SK-N-SH (cell line): ENCODE measurements around the gene TDRD9. TPM values are rescaled to one million over a fixed set of nuclear protein-coding genes. Genes with fewer than 3 reads are reported as not detected.

Experiments used
- CTCF ChIA-PET: fragments of 300-600, 350-600 bp; formaldehyde crosslinking; extraction: SDS; loops from one replicate; lab custom pipeline; 2021; lab: Yijun Ruan, JAX
- POLR2A ChIA-PET: fragments of 350-600 bp; sonication (Branson Sonifier 250); formaldehyde crosslinking; extraction: SDS; loops from one replicate; lab custom pipeline; 2020; ENCODE audit warnings: antibody characterized with exemption, inconsistent platforms; lab: Yijun Ruan, JAX
- DNase-seq: peaks from one replicate; pipeline ENCODE4 v3.0.0; 2012
- H2AFZ ChIP-seq: fragments of 200-600 bp; sonication (generic); 2 replicates; pipeline ENCODE4 v1.8.1; 2016; ENCODE audit warnings: antibody characterized with exemption, mild to moderate bottlenecking, low read depth
- H3F3A ChIP-seq: fragments of 200-600 bp; sonication (generic); replicated peaks from 2 replicates; pipeline ENCODE3; 2016; ENCODE audit warnings: antibody characterized with exemption, mild to moderate bottlenecking; ENCODE audit not compliant: insufficient read depth
- H3K27ac ChIP-seq, 2 experiments: fragments of 200-500 bp in 1 of 2; fragments of 200-600 bp in 1 of 2; sonication (Bioruptor generic) in 1 of 2; sonication (generic), shearing (Covaris generic) in 1 of 2; 2 replicates each; pipeline versions ENCODE4 v1.5.1 to v1.6.1; 2014 to 2016; ENCODE audit warnings: low read depth in 2 of 2, inconsistent platforms in 1 of 2, low read length in 1 of 2, mild to moderate bottlenecking in 1 of 2, mixed read lengths in 1 of 2
- H3K27me3 ChIP-seq: fragments of 200-600 bp; sonication (generic), shearing (Covaris generic); 2 replicates; pipeline ENCODE4 v1.6.1; 2016; ENCODE audit warnings: mixed run types; ENCODE audit not compliant: insufficient read depth
- H3K36me3 ChIP-seq, 2 experiments: fragments of 200-500 bp in 1 of 2; fragments of 200-600 bp in 1 of 2; sonication (Bioruptor generic) in 1 of 2; sonication (generic) in 1 of 2; replicated peaks in 1 of 2; 2 replicates each; pipeline versions ENCODE3 to v1.5.1; 2014 to 2016; ENCODE audit warnings: low read length in 1 of 2, mild to moderate bottlenecking in 1 of 2; ENCODE audit not compliant: insufficient read depth in 2 of 2, control insufficient read depth in 1 of 2
- H3K4me1 ChIP-seq, 2 experiments: fragments of 200-500 bp in 1 of 2; fragments of 200-600 bp in 1 of 2; sonication (Bioruptor generic) in 1 of 2; sonication (generic), shearing (Covaris generic) in 1 of 2; 2 replicates each; pipeline versions ENCODE4 v1.5.1 to v1.6.1; 2014 to 2016; ENCODE audit warnings: low read depth in 1 of 2, low read length in 1 of 2, mixed run types in 1 of 2; ENCODE audit not compliant: insufficient read depth in 2 of 2, control insufficient read depth in 1 of 2
- H3K4me2 ChIP-seq: fragments of 200-600 bp; sonication (generic), shearing (Covaris generic); 2 replicates; pipeline ENCODE4 v1.6.1; 2017; ENCODE audit warnings: mixed run types
- H3K4me3 ChIP-seq, 2 experiments: fragments of 200-500 bp in 1 of 2; fragments of 200-600 bp in 1 of 2; sonication (Bioruptor generic) in 1 of 2; sonication (generic), shearing (Covaris generic) in 1 of 2; 2 replicates each; pipeline versions ENCODE4 v1.5.1 to v1.8.1; 2014 to 2016; ENCODE audit warnings: low read depth in 2 of 2, inconsistent platforms in 1 of 2, low read length in 1 of 2, mild to moderate bottlenecking in 1 of 2, mixed read lengths in 1 of 2, moderate library complexity in 1 of 2
- H3K79me2 ChIP-seq: fragments of 200-600 bp; sonication (generic); 2 replicates; pipeline ENCODE4 v1.8.1; 2017; ENCODE audit warnings: mild to moderate bottlenecking; ENCODE audit not compliant: insufficient read depth
- H3K9ac ChIP-seq: fragments of 200-600 bp; sonication (generic); 2 replicates; pipeline ENCODE4 v1.6.1; 2017; ENCODE audit warnings: mixed run types
- H3K9me2 ChIP-seq: fragments of 200-600 bp; sonication (generic); 2 replicates; pipeline ENCODE4 v1.6.1; 2017; ENCODE audit warnings: mixed run types
- H3K9me3 ChIP-seq: fragments of 200-600 bp; sonication (generic); 2 replicates; pipeline ENCODE4 v1.6.1; 2017; ENCODE audit warnings: mixed run types, mild to moderate bottlenecking, moderate library complexity
- H4K20me1 ChIP-seq: fragments of 200-600 bp; sonication (generic); 2 replicates; pipeline ENCODE4 v1.6.1; 2017; ENCODE audit warnings: mild to moderate bottlenecking, mixed run types; ENCODE audit not compliant: insufficient read depth
- CHD2 ChIP-seq: fragments of 150-350 bp; IDR thresholded peaks from 2 replicates; pipeline ENCODE4 v1.6.1; 2018; ENCODE audit warnings: low read length; ENCODE audit not compliant: partially characterized antibody
- ELF1 ChIP-seq: IDR thresholded peaks from 2 replicates; pipeline ENCODE4 v1.4.0; 2012
- EZH2phosphoT487 ChIP-seq: fragments of 200-600 bp; sonication (generic); IDR thresholded peaks from 2 replicates; pipeline ENCODE4 v1.6.1; 2017; ENCODE audit warnings: low read depth, mixed run types, mild to moderate bottlenecking, antibody characterized with exemption, moderate library complexity, borderline replicate concordance
- FOXJ3 ChIP-seq: sonication (generic); formaldehyde crosslinking; IDR thresholded peaks from 2 replicates; pipeline ENCODE4 v1.5.1; 2020; ENCODE audit warnings: mild to moderate bottlenecking, missing genetic modification reagents
- FOXM1 ChIP-seq: IDR thresholded peaks from 2 replicates; pipeline ENCODE4 v1.4.0; 2012; ENCODE audit warnings: low read depth, mild to moderate bottlenecking
- MEF2A ChIP-seq: IDR thresholded peaks from 2 replicates; pipeline ENCODE4 v1.4.0; 2012; ENCODE audit warnings: low read depth, borderline replicate concordance
- MXI1 ChIP-seq: IDR thresholded peaks from 2 replicates; pipeline ENCODE4 v1.6.1; 2012; ENCODE audit warnings: mild to moderate bottlenecking, low read depth, low read length, improper control_type of control experiment
- NRF1 ChIP-seq: IDR thresholded peaks from 2 replicates; pipeline ENCODE4 v1.6.1; 2012; ENCODE audit warnings: low read depth, mild to moderate bottlenecking, low read length
- PBX3 ChIP-seq: IDR thresholded peaks from 2 replicates; pipeline ENCODE4; 2012
- RFX5 ChIP-seq: IDR thresholded peaks from 2 replicates; pipeline ENCODE4 v1.6.1; 2012; ENCODE audit warnings: mild to moderate bottlenecking, improper control_type of control experiment, low read length
- RXRA ChIP-seq: IDR thresholded peaks from 2 replicates; pipeline ENCODE4 v1.4.0; 2012; ENCODE audit warnings: low read depth, mild to moderate bottlenecking, borderline replicate concordance
- SIN3A ChIP-seq: IDR thresholded peaks from 2 replicates; pipeline ENCODE4 v1.6.1; 2012; ENCODE audit warnings: low read depth, mild to moderate bottlenecking, low read length, moderate library complexity, borderline replicate concordance
- TAF1 ChIP-seq: IDR thresholded peaks from 2 replicates; pipeline ENCODE4 v1.6.1; 2012; ENCODE audit warnings: low read depth, mild to moderate bottlenecking, low read length, moderate library complexity, borderline replicate concordance
- USF1 ChIP-seq: IDR thresholded peaks from 2 replicates; pipeline ENCODE4 v1.4.0; 2012; ENCODE audit warnings: low read depth, borderline replicate concordance
- WGBS: methylation state at CpG from one replicate; pipeline ENCODE4 v1.1.6; 2017; ENCODE audit warnings: low lambda C conversion rate; 5-methylcytosine and 5-hydroxymethylcytosine counted together
- polyA plus RNA-seq, 3 experiments: library from polyadenylated mRNA; depleted of rRNA; stranded (reverse); fragments of >200 nt; gene quantifications; 2 replicates each; pipeline ENCODE4 v1.2.3, GENCODE V29; 2012
- TF ChIP-seq, protein P1 (sequence below): IDR thresholded peaks from 2 replicates; pipeline ENCODE4 v1.4.0; 2012; ENCODE audit warnings: low read depth, borderline replicate concordance

Gene TDRD9
- polyA plus RNA-seq, 1 of the 3 experiments (the other 2 are of a cell fraction): not detected

GRCh38 chr14:104093366-104094055 is 165.3 kb downstream of the TDRD9 start:
- POLR2A ChIA-PET: no interaction called here
- 79% methylated on average over 17 of the region's 18 CpGs for WGBS

DNA sequence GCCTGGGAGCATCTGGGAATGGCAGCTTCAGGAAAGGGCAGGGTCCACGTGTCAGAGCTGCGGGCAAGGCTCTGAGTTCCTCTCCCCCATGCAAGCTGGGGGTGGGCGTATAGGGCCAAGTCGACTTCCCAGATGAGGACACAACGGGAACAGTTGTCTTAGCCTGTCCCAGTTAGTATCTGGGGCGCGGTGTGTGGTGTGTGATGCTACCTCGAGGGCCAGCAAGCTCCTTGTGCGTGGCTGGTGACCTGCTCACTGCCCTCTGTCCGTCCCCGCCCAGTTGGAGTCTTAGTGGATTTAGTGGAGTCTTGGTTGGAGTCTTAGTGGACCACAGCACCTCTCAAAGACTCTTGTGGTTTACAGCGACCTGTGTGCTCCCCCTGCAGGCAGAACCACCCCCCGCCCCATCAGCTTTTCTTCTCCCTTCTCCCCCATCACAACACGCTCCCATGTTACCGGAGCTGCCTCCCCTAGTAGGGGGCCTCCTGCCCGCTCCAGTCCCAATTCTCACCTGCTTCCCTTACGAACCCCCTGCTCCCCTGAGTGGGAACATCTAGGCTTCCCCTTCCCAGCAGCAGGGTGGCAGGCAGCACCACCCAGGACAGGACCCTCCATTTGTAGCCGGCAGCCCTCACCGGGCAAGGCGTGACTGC is 165.9 kb downstream of the TDRD9 start:
- 53% methylated on average over 13 of the region's 20 CpGs for WGBS
- POLR2A ChIA-PET: no interaction called here
- no peak overlapping the region for H3K4me2 ChIP-seq
- no peak overlapping the region for H2AFZ ChIP-seq
- DNase-seq: no peak
- H4K20me1 ChIP-seq: no peaks in the 10 kb centered on the region
- peaks cover 0 to 7% of the 10 kb centered on the region in 2 experiments; a peak in 1 of 4 replicates for H3K4me1 ChIP-seq
- H3K36me3 ChIP-seq: no peaks in the 10 kb centered on the region
- no peak overlapping the region; a peak in 1 of 4 replicates for H3K27ac ChIP-seq
- no peak overlapping the region for H3K9ac ChIP-seq
- H3K9me2 ChIP-seq: no peaks in the 10 kb centered on the region
- H3K27me3 ChIP-seq: no peaks in the 10 kb centered on the region
- no peaks in the 10 kb centered on the region for H3K79me2 ChIP-seq
- H3F3A ChIP-seq: no peaks in the 10 kb centered on the region
- CTCF ChIA-PET: interaction anchor here (0.6 to 5.5 kb wide), 35 partner anchors 10 to 600 kb away, joined by 3 to 79 read pairs (median 4); no protein-coding TSS in a partner anchor
- H3K4me3 ChIP-seq: no peak overlapping the region; a peak in 1 of 4 replicates
- no peaks in the 10 kb centered on the region for H3K9me3 ChIP-seq
- TF ChIP-seq, protein P1, sequence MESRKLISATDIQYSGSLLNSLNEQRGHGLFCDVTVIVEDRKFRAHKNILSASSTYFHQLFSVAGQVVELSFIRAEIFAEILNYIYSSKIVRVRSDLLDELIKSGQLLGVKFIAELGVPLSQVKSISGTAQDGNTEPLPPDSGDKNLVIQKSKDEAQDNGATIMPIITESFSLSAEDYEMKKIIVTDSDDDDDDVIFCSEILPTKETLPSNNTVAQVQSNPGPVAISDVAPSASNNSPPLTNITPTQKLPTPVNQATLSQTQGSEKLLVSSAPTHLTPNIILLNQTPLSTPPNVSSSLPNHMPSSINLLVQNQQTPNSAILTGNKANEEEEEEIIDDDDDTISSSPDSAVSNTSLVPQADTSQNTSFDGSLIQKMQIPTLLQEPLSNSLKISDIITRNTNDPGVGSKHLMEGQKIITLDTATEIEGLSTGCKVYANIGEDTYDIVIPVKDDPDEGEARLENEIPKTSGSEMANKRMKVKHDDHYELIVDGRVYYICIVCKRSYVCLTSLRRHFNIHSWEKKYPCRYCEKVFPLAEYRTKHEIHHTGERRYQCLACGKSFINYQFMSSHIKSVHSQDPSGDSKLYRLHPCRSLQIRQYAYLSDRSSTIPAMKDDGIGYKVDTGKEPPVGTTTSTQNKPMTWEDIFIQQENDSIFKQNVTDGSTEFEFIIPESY: no peak
- TF ChIP-seq RFX5: no peak
- no peak for TF ChIP-seq MXI1
- TF ChIP-seq CHD2: no peak
- no peak for TF ChIP-seq USF1
- TF ChIP-seq EZH2phosphoT487: no peak
- no peak for TF ChIP-seq SIN3A
- TF ChIP-seq RXRA: no peak
- no peak for TF ChIP-seq TAF1
- no peak for TF ChIP-seq PBX3
- TF ChIP-seq FOXM1: no peak

More at GRCh38 chr14:104093366-104094055, 165.3 kb downstream of the TDRD9 start:
- no peaks in the 10 kb centered on the region for H3K27me3 ChIP-seq
- CTCF ChIA-PET: interaction anchor here (0.6 to 5.5 kb wide), 22 partner anchors 10 to 597 kb away, joined by 3 to 79 read pairs (median 6); no protein-coding TSS in a partner anchor
- TF ChIP-seq, protein P1: no peak
- TF ChIP-seq TAF1: no peak
- no peak for TF ChIP-seq RXRA
- no peak for TF ChIP-seq CHD2
- TF ChIP-seq NRF1: no peak
- no peak for TF ChIP-seq RFX5
- no peak for TF ChIP-seq FOXJ3
- TF ChIP-seq MEF2A: no peak
- TF ChIP-seq ELF1: no peak
- peaks cover 0 to 7% of the 10 kb centered on the region in 2 experiments; a peak in 1 of 4 replicates for H3K4me1 ChIP-seq
- no peak overlapping the region for H2AFZ ChIP-seq
- H3K4me2 ChIP-seq: no peak overlapping the region
- no peaks in the 10 kb centered on the region for H3K79me2 ChIP-seq
- H3K36me3 ChIP-seq: no peaks in the 10 kb centered on the region
- no peaks in the 10 kb centered on the region for H3F3A ChIP-seq
- H3K27ac ChIP-seq: no peak overlapping the region
- peak; percentile 77 for DNase-seq
- no peak overlapping the region for H3K9ac ChIP-seq
- H3K4me3 ChIP-seq: no peak overlapping the region
- no peaks in the 10 kb centered on the region for H3K9me2 ChIP-seq
- H3K9me3 ChIP-seq: no peaks in the 10 kb centered on the region
- no peaks in the 10 kb centered on the region for H4K20me1 ChIP-seq
